ENCODE data around the gene MSI2. TPM values are rescaled to one million over a fixed set of nuclear protein-coding genes. Genes with fewer than 3 reads are reported as not detected.

The MSI2 gene
- total RNA-seq, 1 experiment from 2014 or later: 13.8 TPM

DNA sequence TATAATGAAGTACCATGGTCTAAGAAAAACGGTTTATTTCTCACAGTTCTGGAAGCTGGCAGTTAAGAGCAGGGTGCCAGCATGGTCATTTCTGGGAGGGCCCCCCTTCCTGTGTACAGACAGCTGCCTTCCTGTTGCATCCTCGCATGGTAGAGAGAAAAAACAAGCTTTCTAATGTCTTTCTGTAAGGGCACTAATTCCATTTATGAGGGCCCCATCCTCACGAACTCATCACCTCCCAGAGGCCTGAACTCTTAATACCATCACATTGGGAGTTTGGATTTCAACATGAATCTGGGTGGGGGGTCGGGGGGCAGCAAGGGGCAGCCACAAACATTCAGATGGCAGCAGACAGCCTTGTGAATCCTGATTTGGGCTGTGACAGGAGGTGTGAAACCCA is 339.1 kb downstream of the MSI2 start:
- DNase-seq (ENCODE audit: low read depth): no peak

DNA sequence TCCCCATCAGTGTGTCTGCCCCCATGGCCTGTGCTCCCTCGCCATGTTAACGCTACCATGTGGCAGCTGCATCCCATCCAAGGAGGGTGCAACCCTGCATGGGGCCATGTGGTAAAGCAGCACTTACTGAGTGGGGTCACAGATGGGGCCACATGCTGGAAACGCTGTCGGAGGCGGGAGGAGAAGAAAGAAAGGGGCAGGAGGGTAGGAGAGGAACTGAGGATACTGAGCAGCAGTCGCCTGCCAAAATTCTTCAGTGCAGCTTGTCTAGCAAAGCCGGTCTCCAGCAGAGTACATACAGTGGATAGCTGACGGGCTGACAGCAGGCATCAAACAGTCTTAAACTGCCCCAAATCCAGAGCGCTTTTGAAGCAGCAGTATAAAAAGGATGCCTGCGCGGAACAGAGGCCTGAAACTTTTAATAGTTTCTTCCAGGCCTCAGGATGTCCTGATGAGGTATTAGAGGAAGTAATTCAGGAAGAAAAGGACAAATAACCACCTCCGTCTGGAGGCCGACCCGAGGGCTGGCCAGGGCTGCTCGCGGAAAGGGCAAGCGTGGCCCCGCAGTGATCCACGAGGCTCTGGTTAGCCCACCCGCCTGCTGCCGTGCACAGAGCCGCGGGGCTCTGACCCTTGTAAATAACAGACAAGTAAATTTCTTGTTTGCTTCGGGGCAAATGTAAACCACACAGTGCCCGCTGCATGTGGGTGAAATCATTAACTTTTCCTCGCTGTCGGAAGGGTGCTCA is 339.8 kb downstream of the MSI2 start:
- DNase-seq (ENCODE audit: low read depth): no peak

DNA sequence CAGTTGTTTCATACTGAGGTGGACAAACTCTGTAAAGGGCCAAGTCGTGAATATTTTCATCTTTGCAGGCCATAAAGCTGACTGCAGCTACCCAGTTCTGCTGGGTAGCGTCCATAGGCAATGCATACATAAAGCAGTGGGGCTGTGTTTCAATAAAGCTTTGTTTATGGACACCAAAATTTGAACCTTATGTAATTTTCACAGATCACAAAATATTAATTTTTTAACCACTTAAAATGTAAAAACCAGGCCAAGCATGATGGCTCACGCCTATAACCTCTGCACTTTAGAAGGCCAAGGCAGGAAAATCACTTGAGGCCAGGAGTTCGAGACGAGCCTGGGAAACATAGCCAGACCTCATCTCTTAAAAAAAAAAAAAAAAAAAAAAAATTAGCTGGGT is 340.8 kb downstream of the MSI2 start:
- DNase-seq (ENCODE audit: low read depth): no peak

DNA sequence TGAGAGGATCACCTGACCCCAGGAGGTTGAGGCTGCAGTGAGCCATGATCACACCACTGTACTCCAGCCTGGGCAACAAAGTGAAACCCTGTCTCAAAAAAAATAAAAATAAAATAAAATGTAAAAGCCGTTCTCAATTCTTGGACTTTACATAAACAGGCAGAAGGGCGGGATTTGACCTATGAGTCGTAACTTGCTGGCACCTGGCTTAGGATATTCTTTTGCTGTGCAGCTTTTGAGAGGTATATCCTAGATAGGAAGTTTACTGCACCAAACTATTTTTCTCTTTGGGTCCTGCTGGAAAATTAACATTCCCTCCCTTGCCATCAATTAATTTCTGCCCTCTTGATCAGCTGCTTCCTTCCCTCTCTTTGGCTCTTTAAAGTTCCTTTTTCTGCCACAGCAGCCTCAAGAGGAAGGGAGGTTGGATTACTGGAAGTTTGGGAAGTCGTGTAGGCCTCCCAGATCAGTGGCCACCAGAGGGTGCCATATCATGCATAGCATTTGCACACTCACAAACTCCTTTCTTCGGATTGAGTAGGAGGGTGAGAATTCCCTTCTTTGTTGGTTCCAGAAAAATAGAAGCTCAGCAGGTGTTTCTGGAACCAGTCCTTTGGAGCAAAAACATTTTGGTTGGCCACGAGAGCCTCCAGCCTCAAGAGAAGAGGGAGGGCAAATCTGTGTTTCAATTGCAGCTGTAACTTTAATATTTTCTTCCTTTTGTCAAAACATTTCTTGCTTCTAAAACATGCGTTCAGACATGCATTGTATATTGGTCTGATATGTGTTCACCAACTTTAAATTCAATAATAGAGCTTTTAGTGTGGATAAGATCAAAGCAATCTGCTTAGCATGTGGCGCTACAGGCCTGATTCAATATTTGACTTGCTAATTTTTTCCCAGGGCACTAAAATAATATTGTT is 341.5 kb downstream of the MSI2 start:
- DNase-seq (ENCODE audit: low read depth): peak; percentile 43

DNA sequence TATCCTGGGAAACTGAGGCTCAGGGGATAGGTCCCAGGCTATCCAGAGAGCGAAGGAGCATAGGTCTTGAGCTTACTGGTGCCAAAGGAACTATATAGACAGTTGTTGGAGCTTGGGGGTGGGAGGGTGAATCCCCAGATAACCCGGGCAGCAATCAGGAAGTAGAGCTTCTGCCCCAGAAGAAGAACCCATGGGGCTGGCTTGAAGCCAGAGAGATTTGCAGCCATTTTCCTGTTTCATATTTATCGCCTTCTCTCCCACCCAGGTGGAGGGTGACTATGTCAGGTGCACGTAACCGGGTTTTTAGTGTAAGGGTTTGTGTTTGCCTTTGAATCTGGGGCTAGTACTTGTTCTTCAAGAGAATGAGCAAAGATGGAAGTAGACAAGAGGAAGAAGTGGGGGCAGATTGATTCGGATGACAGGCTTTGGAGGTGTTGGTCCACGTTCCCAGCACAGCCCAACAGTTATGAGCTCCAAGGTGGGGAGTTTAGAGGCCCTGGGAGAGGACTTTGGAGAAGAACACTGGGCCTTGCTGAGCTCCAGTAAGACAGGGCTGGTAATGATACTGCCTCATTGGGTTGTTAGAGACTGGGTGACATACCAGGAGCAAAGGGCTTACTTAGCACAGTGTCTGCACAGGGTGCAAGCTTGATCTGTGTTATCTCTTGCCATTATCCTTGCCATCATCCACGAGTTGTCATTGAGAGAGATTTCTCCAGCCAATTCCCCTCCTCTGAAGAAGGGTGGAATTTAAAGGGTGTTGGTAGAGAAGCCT is 343.1 kb downstream of the MSI2 start:
- DNase-seq (ENCODE audit: low read depth): no peak

DNA sequence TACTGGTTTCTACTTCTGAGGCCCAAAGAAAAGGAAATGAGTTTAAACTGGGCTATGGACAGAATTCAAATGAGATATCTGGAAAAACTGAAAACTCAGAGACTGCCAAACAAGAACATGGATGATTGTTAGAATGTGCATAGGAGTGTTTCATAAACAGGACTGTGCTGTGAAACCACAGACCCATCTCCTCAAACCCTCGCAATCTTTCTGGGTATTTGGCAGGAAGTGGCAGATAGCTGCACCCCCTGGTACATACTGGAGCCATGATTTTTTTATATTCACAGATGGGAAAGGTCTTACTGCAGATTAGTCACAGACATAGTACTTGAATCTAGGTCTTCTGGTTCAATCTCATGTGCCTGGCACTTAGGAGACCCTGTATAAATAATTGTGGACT is 343.8 kb downstream of the MSI2 start:
- no peak for DNase-seq (ENCODE audit: low read depth)

DNA sequence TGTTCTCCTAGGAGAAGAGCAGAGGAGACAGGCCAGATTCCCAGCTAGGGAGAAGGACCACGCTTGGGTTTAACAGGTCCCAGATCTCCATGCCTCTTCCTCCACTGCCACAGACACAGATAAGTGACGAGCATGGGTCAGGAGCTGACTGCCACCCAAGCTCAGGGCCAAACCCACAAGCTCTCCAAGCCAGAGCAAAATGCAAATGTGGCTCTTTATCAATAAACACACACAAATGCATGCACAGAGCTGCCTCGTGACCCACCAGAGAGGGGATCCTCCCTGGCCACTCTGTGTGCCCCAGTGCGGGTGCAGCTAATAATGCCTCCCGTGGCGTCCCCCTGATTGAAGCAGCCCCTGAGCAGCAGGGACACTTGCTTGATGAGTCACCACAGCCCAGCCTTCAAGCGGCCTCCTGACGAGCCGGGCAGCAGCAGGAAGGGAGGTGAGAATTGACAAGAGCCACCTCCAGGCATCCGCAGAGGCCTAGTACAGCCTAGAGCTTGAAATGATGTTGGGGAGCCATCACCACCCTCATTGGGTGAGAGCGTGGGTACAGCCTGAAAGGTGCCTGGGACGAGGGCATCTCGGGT is 344.9 kb downstream of the MSI2 start:
- no peak for DNase-seq (ENCODE audit: low read depth)

DNA sequence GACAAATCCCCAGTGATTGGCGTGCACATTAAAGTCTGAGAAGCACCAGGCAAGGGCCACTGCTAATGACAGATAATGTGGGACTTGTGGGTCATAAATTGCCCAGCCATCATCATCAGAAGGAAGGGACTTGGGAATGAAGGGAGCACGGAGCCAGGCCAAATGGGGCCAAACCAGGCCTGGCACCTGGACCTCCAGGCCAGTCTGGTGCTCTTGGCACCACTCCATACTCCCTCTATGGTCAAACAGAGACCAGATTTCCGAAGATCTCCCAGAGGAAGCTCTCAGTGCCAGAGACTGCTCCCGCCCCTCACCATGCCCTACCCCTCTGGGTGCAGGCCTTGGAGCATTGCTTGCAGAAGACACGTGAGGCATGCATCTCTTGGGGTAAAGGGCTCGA is 346.6 kb downstream of the MSI2 start:
- DNase-seq (ENCODE audit: low read depth): no peak

DNA sequence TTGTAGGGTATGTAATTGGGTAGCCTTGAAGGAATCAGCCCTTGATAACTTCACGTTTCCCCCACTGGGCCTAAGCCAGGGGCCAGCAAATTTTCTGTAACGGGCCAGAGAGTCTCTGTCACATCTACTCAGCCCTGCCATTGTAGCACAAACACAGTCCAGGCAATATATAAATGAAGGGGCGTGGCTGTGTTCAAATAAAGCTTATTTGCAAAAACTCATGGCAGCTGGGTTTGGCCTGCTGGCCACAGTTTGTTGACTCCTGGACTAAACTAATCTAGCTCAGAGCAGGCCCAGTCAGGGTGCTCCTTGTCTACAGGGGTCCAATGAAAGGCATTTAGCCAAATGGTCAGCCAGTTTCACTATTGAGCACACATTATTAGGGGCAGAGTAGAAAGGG is 347.2 kb downstream of the MSI2 start:
- no peak for DNase-seq (ENCODE audit: low read depth)

DNA sequence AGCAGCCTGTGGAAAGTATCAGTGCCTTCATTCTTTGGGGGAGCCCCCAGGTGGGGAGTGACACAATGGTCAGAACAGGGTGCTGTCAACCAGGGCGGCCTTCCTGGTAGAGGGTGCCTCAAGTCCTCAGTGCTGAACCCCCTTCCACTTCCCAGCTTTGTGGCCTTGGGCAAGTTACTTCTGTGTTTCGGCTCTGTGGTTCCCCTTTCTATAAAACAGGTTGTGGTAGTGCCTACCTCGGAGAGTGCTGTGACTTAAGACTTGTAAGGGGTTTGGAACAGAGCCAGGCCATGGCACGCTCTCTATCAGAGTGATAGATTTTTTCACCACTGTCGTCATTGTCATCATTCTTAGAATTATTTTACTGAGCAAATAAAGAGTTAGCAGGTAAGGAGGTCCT is 347.7 kb downstream of the MSI2 start:
- DNase-seq (ENCODE audit: low read depth): no peak

DNA sequence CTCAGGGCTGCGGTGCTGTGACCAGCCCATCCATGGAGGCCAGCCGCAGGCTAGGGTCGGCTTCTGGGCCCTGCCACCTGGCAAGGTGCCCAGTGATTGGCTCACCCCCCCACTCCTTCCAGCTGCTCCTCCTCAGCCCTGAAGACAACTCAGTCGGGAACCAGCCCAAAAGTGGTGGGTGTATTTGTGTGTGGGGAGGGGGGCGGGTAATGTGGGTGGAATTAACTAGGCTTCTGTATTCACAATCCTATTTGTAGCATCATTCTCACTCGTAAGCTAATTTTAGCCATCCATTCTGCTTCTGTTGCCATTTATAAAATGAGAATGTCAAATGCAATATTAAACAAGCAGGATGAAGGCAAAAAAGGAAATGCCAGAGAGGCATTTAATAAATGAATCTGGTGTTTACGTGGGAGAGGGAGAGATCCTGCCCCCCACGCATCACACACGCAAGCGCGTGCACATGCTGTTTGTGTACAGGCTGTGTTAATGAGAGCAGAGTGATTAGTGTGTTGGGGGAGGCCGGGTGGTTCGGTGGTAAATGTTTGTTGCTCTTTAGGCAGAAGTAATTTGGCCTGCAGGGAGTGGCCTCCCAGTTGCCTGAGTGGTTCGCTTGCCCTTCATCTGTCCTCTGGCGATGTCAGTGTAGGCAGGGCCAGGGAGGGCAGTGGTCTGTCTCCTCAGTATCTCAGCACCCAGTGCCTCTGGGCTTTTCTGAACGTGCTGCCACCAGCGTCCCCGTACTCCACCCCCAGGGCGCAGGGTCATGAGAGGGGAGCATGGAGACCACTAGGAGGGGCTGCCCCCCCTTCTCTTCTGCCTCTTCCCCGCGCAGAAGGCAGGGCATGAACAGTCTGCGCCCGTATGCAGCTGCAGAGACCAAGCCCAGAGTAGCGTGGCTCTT is 348.7 kb downstream of the MSI2 start:
- no peak for DNase-seq (ENCODE audit: low read depth)

DNA sequence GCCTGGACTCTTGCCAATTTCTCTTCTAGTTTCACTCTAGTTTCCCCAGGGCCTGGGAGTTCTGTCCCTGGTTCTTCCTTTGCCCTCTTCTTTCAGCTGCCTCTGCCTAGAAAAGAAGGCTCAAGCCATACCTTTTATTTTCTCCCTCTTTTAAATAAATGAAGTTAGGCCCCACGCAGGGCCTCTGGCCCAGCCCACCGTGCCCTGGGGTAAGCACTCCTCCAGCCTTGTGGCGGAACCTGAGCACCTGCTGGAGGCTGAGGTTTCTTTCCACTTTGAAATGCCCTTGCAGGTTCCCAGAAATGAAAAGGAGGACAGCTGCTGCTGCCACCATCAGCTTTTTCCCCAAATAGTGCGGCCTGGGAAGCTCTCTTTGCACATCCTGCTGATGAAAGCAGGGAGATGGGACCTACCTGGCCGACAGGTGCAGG is 349.4 kb downstream of the MSI2 start:
- DNase-seq (ENCODE audit: low read depth): no peak

DNA sequence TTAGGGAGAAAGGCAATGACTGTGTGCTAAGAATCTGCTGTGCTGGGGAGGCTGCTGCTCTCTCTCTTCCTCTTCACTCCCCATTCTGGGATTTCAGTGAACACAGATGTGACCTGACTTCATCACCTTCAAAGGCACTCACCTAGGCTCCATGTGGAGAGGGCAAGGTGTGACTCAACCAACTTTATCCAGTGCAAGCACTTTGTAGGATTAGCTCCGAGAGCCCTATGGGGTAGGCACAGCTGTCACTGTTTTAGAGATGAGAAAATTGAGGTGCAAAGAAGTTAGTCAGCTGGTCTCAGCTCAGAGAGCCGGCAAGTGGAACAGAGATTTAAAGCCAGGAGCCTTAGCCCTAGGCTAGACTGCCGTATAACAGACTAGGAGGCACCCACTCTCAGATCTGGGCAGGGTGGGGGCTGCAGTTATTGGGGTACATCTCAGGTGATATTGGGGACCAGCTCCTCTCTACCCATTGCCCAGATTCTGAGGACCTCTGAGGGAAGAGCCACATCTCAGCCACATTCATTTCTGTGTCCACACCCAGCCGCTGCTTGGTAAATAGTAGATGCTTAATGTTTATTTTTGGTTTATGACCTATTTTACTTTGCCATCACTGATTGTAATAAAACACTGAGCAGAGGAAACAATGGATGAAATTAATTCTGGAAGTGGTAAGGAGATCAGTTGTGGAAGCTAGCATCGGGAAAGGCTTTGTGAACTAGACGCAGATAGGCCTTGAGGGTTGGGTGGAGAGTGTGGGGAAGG is 350.0 kb downstream of the MSI2 start:
- no peak for DNase-seq (ENCODE audit: low read depth)

DNA sequence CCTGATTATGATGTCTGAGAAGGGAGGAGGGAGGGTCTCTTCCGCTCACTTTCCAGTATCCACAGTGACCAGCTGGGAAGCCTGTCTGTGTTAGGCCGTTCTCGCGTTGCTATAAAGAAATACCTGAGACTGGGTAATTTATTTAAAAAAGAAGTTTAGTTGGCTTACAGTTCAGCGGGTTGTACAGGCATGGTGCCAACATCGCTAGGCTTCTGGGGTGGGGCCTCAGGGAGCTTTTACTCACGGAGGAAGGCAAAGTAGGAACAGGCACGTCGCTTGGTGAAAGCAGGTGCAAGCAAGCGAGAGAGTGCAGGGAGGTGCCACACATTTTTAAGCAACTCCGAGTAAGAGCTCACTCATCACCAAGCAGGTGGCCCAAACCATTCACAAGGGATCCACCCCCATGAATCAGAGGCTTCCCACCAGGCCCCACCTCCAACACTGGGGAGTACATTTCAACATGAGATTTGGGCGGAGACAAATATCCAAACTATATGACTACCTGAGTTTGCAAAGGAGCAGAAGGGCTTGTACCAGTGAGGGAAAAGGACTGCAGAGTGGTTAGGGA is 351.3 kb downstream of the MSI2 start:
- no peak for DNase-seq (ENCODE audit: low read depth)

DNA sequence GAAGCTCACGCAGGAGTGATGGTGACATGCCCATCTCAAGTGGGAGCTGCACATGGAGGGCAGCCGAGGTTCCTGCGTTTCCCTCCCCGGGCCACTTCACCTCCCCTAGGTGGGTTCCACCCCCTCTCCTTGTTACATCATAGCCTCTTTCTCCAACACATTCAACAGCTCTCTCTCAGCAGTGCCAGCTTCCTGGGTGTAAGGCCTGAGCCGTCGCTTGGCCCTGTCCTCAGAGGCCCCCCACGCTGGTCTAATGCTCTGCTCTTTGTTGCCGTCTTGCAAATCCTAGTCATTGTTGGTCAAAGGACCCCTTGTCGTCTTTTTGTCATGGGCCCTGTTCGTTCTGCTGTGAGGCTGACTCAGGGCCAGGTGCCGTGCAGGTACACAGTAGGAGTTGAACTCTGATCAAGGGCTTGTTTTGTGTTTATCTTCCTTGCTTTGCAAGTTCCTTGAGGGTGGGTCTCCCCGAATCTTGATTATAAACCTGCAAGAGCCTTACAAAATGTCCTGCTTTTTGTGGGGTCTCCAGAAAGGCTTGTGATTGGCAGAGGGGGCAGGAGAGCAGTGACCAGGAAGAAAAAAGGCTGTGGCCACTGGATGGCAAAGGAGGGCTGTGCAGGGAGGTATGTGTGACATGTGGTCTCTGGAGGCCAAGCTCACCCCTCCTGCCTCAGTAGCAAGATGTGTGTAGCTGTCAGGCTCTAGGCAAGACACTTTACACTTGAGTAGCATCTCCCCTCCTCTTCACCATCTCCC is 352.2 kb downstream of the MSI2 start:
- DNase-seq (ENCODE audit: low read depth): no peak

DNA sequence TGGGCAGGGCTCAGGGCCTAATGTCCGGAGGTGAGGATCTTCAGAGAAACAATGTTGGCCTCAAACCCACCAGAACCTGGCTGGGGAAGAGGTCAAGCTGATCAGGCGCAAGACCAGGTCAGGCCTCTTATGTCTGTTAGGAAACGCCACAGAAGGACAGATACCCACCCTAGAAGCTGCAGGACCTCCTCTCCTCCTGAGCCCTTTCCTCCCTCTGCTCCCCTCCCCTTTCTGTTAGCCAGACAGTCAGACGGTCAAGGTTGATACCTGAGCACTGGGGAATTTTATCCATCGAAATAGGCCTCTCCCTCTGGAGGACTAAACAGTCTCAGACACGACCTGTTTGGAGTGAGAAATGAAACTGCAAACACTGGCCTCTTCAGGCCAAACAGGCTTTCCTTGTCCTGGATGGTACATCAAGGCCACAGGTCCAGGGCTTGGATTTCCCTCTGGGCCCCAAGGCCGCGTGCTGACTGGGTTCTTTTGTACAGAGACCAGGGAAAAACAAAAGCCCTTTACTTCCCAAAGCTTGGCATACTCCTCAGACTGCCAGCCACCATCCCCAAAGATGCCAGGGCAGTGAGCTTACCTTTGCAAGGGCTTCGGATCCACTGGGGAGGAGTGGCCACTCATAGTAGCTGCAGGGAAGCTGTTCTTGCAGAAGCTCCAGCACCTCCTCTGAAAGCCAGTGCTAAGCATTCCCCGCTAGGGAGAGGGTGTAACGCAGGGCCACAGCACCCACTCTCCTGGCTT is 353.0 kb downstream of the MSI2 start:
- no peak for DNase-seq (ENCODE audit: low read depth)

DNA sequence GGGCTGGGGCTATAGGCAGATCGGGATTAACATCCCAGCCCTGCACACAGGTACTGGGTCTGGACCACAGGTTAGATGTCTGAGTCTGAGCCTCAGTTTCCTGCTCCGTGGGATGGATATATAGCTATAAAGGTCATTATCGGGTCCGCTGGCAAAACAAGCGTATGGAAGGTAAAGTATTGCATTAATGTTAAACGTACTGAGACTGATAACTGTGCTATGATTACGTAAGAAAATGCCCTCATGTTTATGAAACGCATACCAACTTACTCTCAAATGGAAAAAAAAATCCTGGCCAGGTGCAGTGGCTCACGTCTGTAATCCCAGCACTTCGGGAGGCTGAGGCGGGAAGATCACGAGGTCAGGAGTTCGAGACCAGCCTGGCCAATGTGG is 353.6 kb downstream of the MSI2 start:
- DNase-seq (ENCODE audit: low read depth): no peak
